ENCODE data around the gene PXDN.
A peak's percentile ranks its signal among the peaks of the same experiment; 100 is the strongest.
"Not testable (repeated sequence)": the region's sequence is repeated elsewhere in the genome, so short reads cannot be mapped to it uniquely, and the experiment has no call there.

The PXDN gene

GRCh38 chr2:1744446-1745170 lies at the start of gene PXDN:
TSS of gene PXDN (minus strand) at chr2:1744515. CDS start at chr2:1744455, 60 bp downstream.
- no peak for DNase-seq (ENCODE audit: low read depth)

GRCh38 chr2:1793868-1794445 lies 49.6 kb upstream of the PXDN start:
- no peak for DNase-seq (ENCODE audit: low read depth)

DNA sequence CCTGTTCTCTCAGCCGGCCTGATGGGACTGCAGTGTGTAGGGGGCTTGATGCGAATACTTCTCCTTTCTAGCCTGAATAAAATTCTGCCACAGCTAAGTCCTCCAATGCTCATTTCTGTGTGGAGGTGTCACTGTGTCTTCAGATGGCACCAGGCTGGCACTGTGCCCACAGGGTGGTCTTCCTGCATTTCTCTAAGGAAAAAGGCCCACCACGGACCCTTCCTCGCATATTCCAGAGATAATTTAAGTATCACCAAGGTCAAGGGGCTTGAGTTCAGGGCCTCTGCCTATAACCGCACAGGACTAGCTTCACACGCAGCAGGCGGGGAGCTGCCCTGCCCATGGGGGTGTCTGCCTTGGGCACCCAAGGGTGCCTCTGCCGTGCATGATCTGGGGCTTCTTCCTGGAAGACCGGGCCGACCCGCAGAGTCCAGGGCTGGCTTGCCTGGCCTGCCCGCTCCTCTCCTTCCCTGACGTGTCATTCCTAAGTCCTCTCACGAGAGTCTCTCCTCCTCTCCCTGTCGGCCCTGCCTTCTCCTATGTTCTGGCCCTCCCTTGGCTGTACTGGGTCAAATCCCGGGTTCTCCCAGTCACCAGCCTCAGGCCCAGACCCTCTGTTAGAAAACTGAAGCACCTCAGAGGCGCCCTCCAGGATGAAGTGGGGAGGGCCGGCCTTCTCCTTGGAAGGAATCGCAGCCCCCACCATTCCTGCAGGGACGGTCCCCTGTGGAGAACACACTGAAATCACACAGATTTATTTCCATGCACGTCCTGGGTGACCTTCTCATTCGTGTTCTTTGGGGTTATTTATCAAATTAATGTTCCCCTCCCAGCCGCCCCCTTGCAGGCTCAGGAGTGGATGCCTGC lies 48.9 kb upstream of the PXDN start:
- no peak for DNase-seq (ENCODE audit: low read depth)

DNA sequence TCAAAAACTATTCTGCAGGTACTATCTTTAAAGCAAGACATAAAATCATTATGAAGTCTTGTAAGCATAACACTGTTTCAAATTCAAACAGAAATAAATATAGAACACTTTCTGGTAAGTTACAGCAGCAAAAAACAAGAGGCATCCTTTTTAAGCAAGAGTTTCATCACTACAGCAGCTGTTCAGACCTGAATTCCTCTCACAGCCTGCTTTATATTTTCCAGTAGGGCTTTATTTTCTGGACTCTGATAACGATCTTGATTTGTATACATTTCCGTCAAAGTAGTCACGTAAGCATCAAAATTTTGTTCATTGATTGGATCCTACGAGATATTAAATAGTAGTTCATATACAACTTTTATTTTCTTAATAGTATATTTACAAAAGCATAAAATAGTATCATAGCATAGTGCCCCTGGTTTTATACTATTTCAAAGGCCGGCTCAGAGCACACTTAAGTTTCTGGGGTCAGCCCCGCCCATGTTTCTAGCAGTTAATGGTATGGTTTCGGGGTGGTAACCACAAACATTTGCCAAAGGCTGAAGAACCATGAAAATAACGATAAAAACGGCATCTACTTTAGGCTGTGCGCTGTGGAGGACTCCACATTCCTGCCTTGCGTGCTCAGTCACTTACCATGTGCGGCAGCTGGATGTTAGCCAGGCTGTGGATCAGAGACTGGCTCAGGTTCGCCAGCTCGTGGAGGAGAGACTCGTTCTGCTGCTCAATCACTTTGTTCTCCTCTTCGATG lies 47.5 kb upstream of the PXDN start:
- no peak for DNase-seq (ENCODE audit: low read depth)

- no peak for DNase-seq (ENCODE audit: low read depth)
Observed at GRCh38 chr2:1791006-1791605, 46.8 kb upstream of the PXDN start.

- no peak for DNase-seq (ENCODE audit: low read depth)
Observed at GRCh38 chr2:1790473-1790872, 46.2 kb upstream of the PXDN start.

DNA sequence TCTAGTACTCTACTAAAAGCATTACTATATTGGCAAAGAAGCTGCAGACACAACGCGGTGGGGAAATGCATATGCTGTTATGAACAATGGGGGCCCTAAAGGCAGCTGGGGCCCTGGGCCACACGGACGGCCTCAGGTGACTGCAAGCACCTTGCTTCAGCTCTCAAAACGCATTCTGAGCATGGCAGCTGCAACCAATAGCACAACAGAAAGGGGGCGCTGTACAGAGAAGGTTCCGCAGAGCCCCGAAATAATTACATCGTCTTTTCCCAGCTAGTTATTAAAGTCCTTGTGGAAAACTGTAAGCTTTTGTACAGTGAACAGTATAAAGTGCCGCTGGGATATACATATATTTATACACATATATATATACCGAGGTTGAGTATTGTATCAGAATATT lies 45.3 kb upstream of the PXDN start:
- DNase-seq (ENCODE audit: low read depth), result no peak

DNA sequence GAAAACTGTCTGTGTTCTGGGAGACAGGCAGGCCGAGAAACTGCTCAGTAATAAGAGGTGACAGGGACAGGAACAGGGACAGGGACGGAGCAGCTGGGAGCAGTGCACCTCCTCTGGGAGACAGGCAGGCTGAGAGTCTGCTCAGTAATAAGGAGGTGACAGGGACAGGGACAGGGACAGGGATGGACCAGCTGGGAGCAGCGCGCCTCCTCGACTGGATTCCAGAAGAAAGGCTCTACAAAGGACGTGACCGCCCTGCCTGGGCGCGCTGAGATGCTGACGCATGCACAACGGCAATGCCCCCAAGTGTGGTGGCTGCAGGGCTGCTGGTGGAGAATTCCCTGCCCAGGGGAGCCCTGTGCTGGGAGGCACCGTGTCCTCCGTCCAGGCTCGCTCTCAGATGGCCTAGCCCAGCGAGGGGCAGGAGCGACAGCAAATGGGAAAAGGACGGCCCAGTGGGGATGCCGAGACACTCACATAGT lies 44.2 kb upstream of the PXDN start:
- DNase-seq (ENCODE audit: low read depth), result no peak

GRCh38 chr2:1787755-1788477 lies 43.6 kb upstream of the PXDN start:
- no peak for DNase-seq (ENCODE audit: low read depth)

DNA sequence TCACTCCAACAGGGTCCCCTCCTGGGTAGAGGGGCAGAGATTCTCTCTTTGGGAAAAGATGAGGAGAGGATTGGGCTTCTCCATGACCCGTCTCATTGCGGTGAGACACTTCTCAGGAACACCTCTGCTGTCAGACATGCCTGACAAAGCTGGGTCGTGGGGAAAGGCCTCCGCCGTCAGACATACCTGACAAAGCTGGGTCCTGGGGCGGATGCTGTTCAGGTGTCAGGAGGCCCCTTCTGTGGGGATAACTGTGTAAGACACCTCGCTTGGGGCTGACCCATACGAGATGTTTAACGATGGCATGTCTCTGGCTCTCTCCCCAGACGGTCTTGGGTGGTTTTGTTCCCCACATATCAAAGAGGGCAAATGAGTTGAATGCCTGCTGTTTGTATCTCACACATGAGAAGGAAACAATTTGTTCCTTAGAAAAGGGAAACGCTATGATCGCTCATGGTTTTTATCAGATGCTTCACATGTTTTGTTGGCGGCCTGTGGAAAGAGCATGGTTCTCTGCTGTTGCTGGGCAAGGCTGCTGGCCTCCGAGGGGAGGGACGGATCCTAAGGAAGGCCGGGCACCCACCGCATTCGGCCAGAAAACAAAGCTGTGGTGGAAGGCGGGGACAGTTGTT lies 40.8 kb upstream of the PXDN start:
- DNase-seq (ENCODE audit: low read depth), result no peak

DNA sequence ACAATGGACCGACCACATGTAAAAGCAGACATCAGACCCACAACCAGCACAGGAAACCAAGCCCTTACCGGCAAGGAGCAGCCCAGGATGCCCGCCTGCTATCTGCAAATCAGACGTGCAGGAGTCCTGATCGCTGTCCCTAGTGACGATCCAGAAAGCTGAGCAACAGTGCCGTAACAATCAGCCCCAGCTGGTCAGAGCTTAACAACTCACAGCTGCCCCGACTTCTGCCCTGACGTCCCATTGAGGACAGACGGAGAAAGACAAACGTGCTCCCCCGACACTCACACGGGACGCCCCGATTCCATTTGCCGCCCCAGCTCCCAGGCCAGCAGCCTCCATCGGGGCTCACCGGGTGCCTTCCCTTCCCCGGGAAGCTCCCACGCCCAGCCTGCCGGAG lies 39.8 kb upstream of the PXDN start:
- DNase-seq (ENCODE audit: low read depth), result no peak

- no peak for DNase-seq (ENCODE audit: low read depth)
Observed at GRCh38 chr2:1782514-1782913, 38.2 kb upstream of the PXDN start.

DNA sequence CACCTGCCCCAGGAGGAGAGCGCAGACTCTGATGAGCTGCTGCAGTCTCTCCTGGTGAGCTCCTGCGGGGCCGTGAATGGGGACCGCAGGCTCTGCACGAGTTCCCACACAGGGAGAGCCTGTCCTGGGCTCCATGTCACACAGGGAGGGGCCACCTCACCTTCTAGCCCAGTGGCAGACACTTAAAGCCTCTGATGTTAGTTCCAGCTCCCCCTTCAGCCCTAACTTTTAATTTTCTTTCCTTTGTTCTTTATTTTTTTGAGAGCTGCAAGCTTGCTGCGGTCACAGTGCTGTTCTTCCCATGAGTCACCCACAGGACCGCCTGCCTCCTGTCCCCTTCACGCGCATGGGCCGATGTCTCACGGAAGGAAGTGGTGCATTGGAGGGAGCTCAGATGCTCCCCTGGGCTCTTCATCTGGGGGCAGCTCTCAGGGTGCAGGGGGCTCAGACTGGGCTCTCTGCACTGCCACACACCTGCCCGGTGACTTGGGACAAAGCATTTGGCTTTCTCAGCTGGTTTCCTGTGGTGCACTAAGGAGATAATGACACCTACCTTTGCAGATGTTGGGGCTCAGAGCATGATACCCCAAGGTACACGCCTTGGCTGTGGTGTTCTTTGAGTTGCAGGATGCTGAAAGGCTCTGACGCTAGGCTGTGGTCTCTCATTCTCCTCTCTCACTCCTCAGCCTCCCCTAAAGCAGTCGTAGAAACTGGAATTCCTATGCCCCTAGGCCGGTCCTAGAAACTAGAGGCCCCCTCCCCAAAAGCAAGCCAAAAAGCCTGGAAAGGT lies 37.2 kb upstream of the PXDN start:
- peak; percentile 28 for DNase-seq (ENCODE audit: low read depth)

DNA sequence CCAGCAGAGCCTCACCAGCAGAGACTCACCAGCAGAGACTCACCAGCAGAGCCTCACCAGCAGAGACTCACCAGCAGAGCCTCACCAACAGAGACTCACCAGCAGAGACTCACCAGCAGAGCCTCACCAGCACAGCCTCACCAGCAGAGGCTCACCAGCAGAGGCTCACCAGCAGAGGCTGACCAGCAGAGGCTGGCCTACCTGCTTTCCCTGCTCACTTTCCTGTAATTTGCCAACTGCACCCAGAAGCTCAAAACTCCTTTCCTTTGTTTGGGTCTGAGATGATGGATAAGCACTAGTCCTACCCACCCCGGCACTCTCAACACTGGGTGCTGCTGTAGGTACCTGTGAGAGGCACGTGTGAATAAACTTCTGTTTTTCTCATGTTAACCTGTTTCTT lies 36.4 kb upstream of the PXDN start:
- DNase-seq (ENCODE audit: low read depth), result no peak

DNA sequence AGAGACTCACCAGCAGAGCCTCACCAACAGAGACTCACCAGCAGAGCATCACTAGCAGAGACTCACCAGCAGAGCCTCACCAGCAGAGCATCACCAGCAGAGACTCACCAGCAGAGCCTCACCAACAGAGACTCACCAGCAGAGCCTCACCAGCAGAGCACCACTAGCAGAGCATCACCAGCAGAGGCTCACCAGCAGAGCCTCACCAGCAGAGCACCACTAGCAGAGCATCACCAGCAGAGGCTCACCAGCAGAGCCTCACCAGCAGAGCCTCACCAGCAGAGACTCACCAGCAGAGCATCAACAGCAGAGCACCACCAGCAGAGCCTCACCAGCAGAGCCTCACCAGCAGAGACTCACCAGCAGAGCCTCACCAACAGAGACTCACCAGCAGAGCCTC lies 35.7 kb upstream of the PXDN start:
- not testable (repeated sequence) for DNase-seq (ENCODE audit: low read depth)

GRCh38 chr2:1778566-1778965 lies 34.3 kb upstream of the PXDN start:
- DNase-seq (ENCODE audit: low read depth), result no peak

- DNase-seq (ENCODE audit: low read depth), result no peak
Observed at GRCh38 chr2:1777781-1778180, 33.5 kb upstream of the PXDN start.

GRCh38 chr2:1777156-1777555 lies 32.8 kb upstream of the PXDN start:
- no peak for DNase-seq (ENCODE audit: low read depth)

DNA sequence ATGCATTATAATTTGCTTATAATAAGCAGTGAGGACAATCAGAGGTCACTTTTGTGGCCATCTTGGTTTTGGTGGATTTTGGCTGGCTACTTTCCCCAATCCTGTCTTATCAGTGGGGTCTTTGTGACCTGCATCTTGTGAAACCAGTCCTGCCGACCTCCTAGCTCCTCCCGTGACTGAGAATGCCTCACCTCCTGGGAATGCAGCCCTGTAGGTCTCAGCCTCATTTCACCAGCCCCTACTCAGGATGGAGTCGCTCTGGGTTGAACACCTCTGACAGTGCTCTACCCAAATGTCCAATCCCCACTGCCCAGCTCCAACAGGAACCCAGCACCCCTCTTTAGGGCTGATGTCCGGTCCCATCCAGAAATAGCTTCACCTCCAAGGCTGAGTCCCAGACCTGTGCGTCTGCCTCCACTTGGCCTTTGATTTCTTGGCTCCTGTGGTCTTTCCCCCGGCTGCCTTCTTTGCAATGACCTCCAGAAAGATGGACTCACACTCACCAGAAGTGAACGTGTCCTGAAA lies 31.3 kb upstream of the PXDN start:
- DNase-seq (ENCODE audit: low read depth), result no peak

DNA sequence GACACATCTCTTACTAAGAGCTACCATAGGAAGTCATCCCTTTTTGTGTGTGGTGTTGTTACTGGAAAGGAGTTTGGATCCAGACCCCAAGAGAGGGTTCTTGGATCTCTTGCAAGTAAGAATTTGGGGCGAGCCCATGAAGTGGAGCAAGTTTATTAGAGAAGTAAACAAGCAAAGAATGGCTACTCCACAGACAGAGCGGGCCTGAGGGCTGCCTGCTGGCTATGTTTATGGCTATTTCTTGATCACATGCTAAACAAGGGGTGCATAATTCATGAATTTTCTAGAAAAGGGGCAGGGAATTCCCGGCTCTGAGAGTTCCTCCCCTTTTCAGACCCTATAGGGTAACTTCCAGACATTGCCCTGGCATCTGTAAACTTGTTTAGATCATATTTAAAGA lies 30.6 kb upstream of the PXDN start:
- no peak for DNase-seq (ENCODE audit: low read depth)

Data from stimulated activated CD8-positive, alpha-beta memory T cell treated with anti-CD3 and anti-CD28 coated beads, Interleukin-12 subunit alpha, Interleukin-12 subunit beta, amount 100 ng/mL, for 1 hour (primary cell).